WTC11 (cell line): ENCODE results near the gene ZNF814. TPM values are rescaled to one million over a fixed set of nuclear protein-coding genes. Genes with fewer than 3 reads are reported as not detected.

ENCODE experiments used
- ATAC-seq: fragments of 200-7000 bp; cut with Tn5 transposase; 2 replicates; pipeline ENCODE4 v1.10.0; 2021; ENCODE audit warnings: mild to moderate bottlenecking, moderate library complexity
- Bru-seq: library from RNA; stranded (reverse); fragments of 400-500 nt; gene quantifications from one replicate; lab custom pipeline; 2021; lab: Mats Ljungman, UMichigan
- CTCF ChIA-PET: fragments of 300-600 bp; sonication (Branson Sonifier 250); formaldehyde crosslinking; loops from one replicate; lab custom pipeline; 2021; ENCODE audit warnings: antibody characterized with exemption; lab: Charles Lee
- POLR2A ChIA-PET: fragments of 350-600 bp; sonication (Branson Sonifier 250); formaldehyde crosslinking; loops from one replicate; lab custom pipeline; 2021; ENCODE audit warnings: antibody characterized with exemption; lab: Charles Lee
- DNase-seq: peaks from one replicate; pipeline ENCODE4 v3.0.0; 2021; ENCODE audit warnings: low spot score
- H3K27ac Mint-ChIP-seq: 2 replicates; pipeline ENCODE4 v1.8.0; 2021; ENCODE audit warnings: mixed read lengths
- H3K27me3 Mint-ChIP-seq: 2 replicates; pipeline ENCODE4 v1.8.0; 2021; ENCODE audit warnings: low read depth, mild to moderate bottlenecking, moderate library complexity, mixed read lengths
- H3K36me3 Mint-ChIP-seq: 2 replicates; pipeline ENCODE4 v1.8.0; 2021; ENCODE audit warnings: mixed read lengths
- H3K4me1 Mint-ChIP-seq: 2 replicates; pipeline ENCODE4 v1.8.0; 2022; ENCODE audit warnings: mixed read lengths
- H3K4me3 Mint-ChIP-seq: 2 replicates; pipeline ENCODE4 v1.8.0; 2021; ENCODE audit warnings: mild to moderate bottlenecking, moderate library complexity, mixed read lengths
- H3K9me3 Mint-ChIP-seq: 2 replicates; pipeline ENCODE4 v1.8.0; 2021; ENCODE audit warnings: mixed read lengths
- ARID4B ChIP-seq: sonication (generic); formaldehyde crosslinking; IDR thresholded peaks from 2 replicates; pipeline ENCODE4 v1.8.0; 2023; ENCODE audit warnings: missing genetic modification reagents, mild to moderate bottlenecking, borderline replicate concordance
- CTCF ChIP-seq: fragments of 200-600 bp; IDR thresholded peaks from 2 replicates; pipeline ENCODE4 v1.8.0; 2022; ENCODE audit warnings: antibody characterized with exemption
- ESRRA ChIP-seq: sonication (generic); formaldehyde crosslinking; IDR thresholded peaks from 2 replicates; pipeline ENCODE4 v1.8.1; 2022; ENCODE audit warnings: mild to moderate bottlenecking, missing genetic modification reagents, borderline replicate concordance
- HMGXB4 ChIP-seq: sonication (generic); formaldehyde crosslinking; IDR thresholded peaks from 2 replicates; pipeline ENCODE4 v1.8.1; 2023; ENCODE audit warnings: mild to moderate bottlenecking, moderate library complexity, missing genetic modification reagents
- JUN ChIP-seq: sonication (generic); formaldehyde crosslinking; IDR thresholded peaks from 2 replicates; pipeline ENCODE4 v1.8.0; 2023; ENCODE audit warnings: mild to moderate bottlenecking, missing genetic modification reagents
- KAT7 ChIP-seq: sonication (generic); formaldehyde crosslinking; IDR thresholded peaks from 2 replicates; pipeline ENCODE4 v1.8.1; 2023; ENCODE audit warnings: missing genetic modification reagents, mild to moderate bottlenecking, borderline replicate concordance
- MAX ChIP-seq: sonication (generic); formaldehyde crosslinking; IDR thresholded peaks from 2 replicates; pipeline ENCODE4 v1.8.0; 2022; ENCODE audit warnings: mild to moderate bottlenecking, missing genetic modification reagents
- MYBL2 ChIP-seq: sonication (generic); formaldehyde crosslinking; IDR thresholded peaks from 2 replicates; pipeline ENCODE4 v1.8.1; 2023; ENCODE audit warnings: mild to moderate bottlenecking, moderate library complexity, missing genetic modification reagents
- NFYB ChIP-seq: sonication (generic); formaldehyde crosslinking; conservative IDR thresholded peaks from 2 replicates; pipeline ENCODE4 v1.8.0; 2022; ENCODE audit warnings: low read depth, missing genetic modification reagents
- PRDM15 ChIP-seq: sonication (generic); formaldehyde crosslinking; IDR thresholded peaks from 2 replicates; pipeline ENCODE4 v1.8.0; 2022; ENCODE audit warnings: missing genetic modification reagents
- PREB ChIP-seq: sonication (generic); formaldehyde crosslinking; IDR thresholded peaks from 2 replicates; pipeline ENCODE4 v1.8.1; 2022; ENCODE audit warnings: mild to moderate bottlenecking, missing genetic modification reagents, moderate library complexity, borderline replicate concordance
- SP1 ChIP-seq: sonication (generic); formaldehyde crosslinking; conservative IDR thresholded peaks from 2 replicates; pipeline ENCODE4 v1.8.1; 2022; ENCODE audit warnings: missing genetic modification reagents
- TEAD1 ChIP-seq: sonication (generic); formaldehyde crosslinking; IDR thresholded peaks from 2 replicates; pipeline ENCODE4 v1.8.0; 2022; ENCODE audit warnings: mild to moderate bottlenecking, missing genetic modification reagents
- USF2 ChIP-seq: sonication (generic); formaldehyde crosslinking; IDR thresholded peaks from 2 replicates; pipeline ENCODE4 v1.8.1; 2023; ENCODE audit warnings: mild to moderate bottlenecking, missing genetic modification reagents, moderate library complexity
- ZBTB43 ChIP-seq: sonication (generic); formaldehyde crosslinking; IDR thresholded peaks from 2 replicates; pipeline ENCODE4 v1.8.1; 2023; ENCODE audit warnings: mild to moderate bottlenecking, missing genetic modification reagents
- ZNF138 ChIP-seq: sonication (generic); formaldehyde crosslinking; conservative IDR thresholded peaks from 2 replicates; pipeline ENCODE4 v1.8.1; 2022; ENCODE audit warnings: mild to moderate bottlenecking, moderate library complexity, missing genetic modification reagents
- ZNF396 ChIP-seq: fragments of 250-450 bp; sonication (Bioruptor Pico); IDR thresholded peaks from 2 replicates; pipeline ENCODE4 v1.8.0; 2021; ENCODE audit warnings: mild to moderate bottlenecking, moderate library complexity, borderline replicate concordance
- ZNF416 ChIP-seq: fragments of 250-450 bp; sonication (Bioruptor Pico); IDR thresholded peaks from 2 replicates; pipeline ENCODE4 v1.9.0; 2021; ENCODE audit warnings: mild to moderate bottlenecking, inconsistent platforms
- long read RNA-seq, 3 experiments: library from RNA in 1 of 3; library from capped mRNA in 1 of 3; library from polyadenylated mRNA in 1 of 3; unstranded in 2 of 3; stranded (forward) in 1 of 3; transcript quantifications; one replicate each; pipeline ENCODE4 v2.0.0, GENCODE V29; 2021
- total RNA-seq: library from RNA; stranded (reverse); gene quantifications from 3 replicates; pipeline ENCODE4 v1.2.3, GENCODE V29; 2021

The ZNF814 gene
- total RNA-seq (60.7 to 80.8 TPM (median 77.8 TPM) in 3 replicates), Bru-seq, nascent RNA (percentile 93 among the genes with signal in this experiment)
- long read RNA-seq, experiment 1, transcript ZNF814-201 (3 exons, 3,146 nt): minor isoform, 20 of 95 reads
- long read RNA-seq, experiment 1, transcript ZNF814-202 (1 exons, 2,277 nt): major isoform, 21 of 95 reads
- long read RNA-seq, experiment 1, partial matches to known transcripts: 7 of 95 reads
- long read RNA-seq, experiment 1, other reads (novel, unspliced or antisense): 41 of 95 reads
- long read RNA-seq, experiment 2, transcript ZNF814-208 (3 exons, 528 nt): major isoform, 14 of 52 reads
- long read RNA-seq, experiment 2, partial matches to known transcripts: 14 of 52 reads
- long read RNA-seq, experiment 2, other reads (novel, unspliced or antisense): 18 of 52 reads
- long read RNA-seq, experiment 3, partial matches to known transcripts: 0 of 12 reads
- long read RNA-seq, experiment 3, other reads (novel, unspliced or antisense): 9 of 12 reads

GRCh38 chr19:57888560-57889231 is at the start of gene ZNF814:
Gene ZNF814 (minus strand): TSS chr19:57889037. CDS start chr19:57888802, 235 bp downstream.
- Mint-ChIP-seq H3K36me3 (peaks cover 39% of the 10 kb centered on the region), H3K9me3 (no peaks in the 10 kb centered on the region), H3K4me3 (peak within 1 kb of the TSS; percentile 99), H3K4me1 (peaks cover 44% of the 10 kb centered on the region), H3K27me3 (no peaks in the 10 kb centered on the region), H3K27ac (peak within 1 kb of the TSS; percentile 99)
- CTCF ChIA-PET: interaction anchor here (0.7 to 1.1 kb wide), 3 partner anchors 9 to 28 kb away, joined by 3 to 6 read pairs (median 4); partner anchors contain the start of gene ZNF417
- DNase-seq: peak; percentile 94
- POLR2A ChIA-PET: interaction anchor here (0.6 to 1.6 kb wide), 5 partner anchors 18 to 28 kb away, joined by 3 to 5 read pairs (median 4); partner anchors contain the start of gene ZNF417
- peak; percentile 92 for ATAC-seq
- TF ChIP-seq PREB (CRISPR knock-in tag) (no peak), NFYB (peak; percentile 58), ESRRA (CRISPR knock-in tag) (no peak), HMGXB4 (CRISPR knock-in tag) (peak; percentile 15; the same call in 1 of the 2 replicates), ARID4B (CRISPR knock-in tag) (peak; percentile 65; the same call in 1 of the 2 replicates), SP1 (CRISPR knock-in tag) (peak; percentile 47; the same call in 1 of the 2 replicates), ZNF396 (no peak), USF2 (CRISPR knock-in tag) (peak; percentile 95), TEAD1 (0 out of 2 replicates have a peak, but pooled peaks have one; percentile 2), PRDM15 (CRISPR knock-in tag) (peak; percentile 66), ZNF416 (CRISPR knock-in tag) (no peak), ZBTB43 (0 out of 2 replicates have a peak, but pooled peaks have one; percentile 75), CTCF (peak; percentile 46; the same call in 1 of the 2 replicates), MYBL2 (CRISPR knock-in tag) (peak; percentile 70; the same call in 1 of the 2 replicates), ZNF138 (CRISPR knock-in tag) (no peak), KAT7 (CRISPR knock-in tag) (peak; percentile 57; the same call in 1 of the 2 replicates), JUN (CRISPR knock-in tag) (no peak), MAX (peak; percentile 91)
